HEK293T (cell line): ENCODE measurements around the gene ATP9B.

Experiments
- ARNT ChIP-seq: fragments of 450-650 bp; IDR thresholded peaks from 2 replicates; pipeline ENCODE4 v1.6.1; 2017; ENCODE audit warnings: mild to moderate bottlenecking
- BHLHE40 ChIP-seq: fragments of 450-650 bp; IDR thresholded peaks from 2 replicates; pipeline ENCODE4 v1.6.1; 2016; ENCODE audit warnings: mild to moderate bottlenecking, moderate library complexity, borderline replicate concordance
- CTBP1 ChIP-seq: fragments of 450-650 bp; IDR thresholded peaks from 2 replicates; pipeline ENCODE4 v1.6.1; 2016; ENCODE audit warnings: borderline replicate concordance
- ELF4 ChIP-seq: fragments of 450-650 bp; IDR thresholded peaks from 2 replicates; pipeline ENCODE4 v1.6.1; 2017; ENCODE audit warnings: antibody characterized with exemption
- FOXA1 ChIP-seq: fragments of 450-650 bp; IDR thresholded peaks from 2 replicates; pipeline ENCODE4 v1.6.1; 2016; ENCODE audit warnings: mild to moderate bottlenecking
- HDGF ChIP-seq: fragments of 450-650 bp; IDR thresholded peaks from 2 replicates; pipeline ENCODE4 v1.6.1; 2017; ENCODE audit warnings: antibody characterized with exemption, borderline replicate concordance
- NFRKB ChIP-seq: fragments of 450-650 bp; IDR thresholded peaks from 2 replicates; pipeline ENCODE4 v1.6.1; 2016; ENCODE audit warnings: mild to moderate bottlenecking, moderate library complexity
- PKNOX1 ChIP-seq: fragments of 450-650 bp; IDR thresholded peaks from 2 replicates; pipeline ENCODE4 v1.6.1; 2016

- TF ChIP-seq BHLHE40 (no peak), ELF4 (no peak), NFRKB (no peak), PKNOX1 (no peak), CTBP1 (no peak), FOXA1 (no peak), ARNT (no peak), HDGF (no peak)
Observed at GRCh38 chr18:79260023-79260422, 190.8 kb downstream of the ATP9B start.
